ENCODE measurements around the gene RNF5.
"Not testable (repeated sequence)": the region's sequence is repeated elsewhere in the genome, so short reads cannot be mapped to it uniquely, and the experiment has no call there.

Gene RNF5

GRCh38 chr6:32190911-32191677 is 12.9 kb downstream of the RNF5 start:
- DNase-seq, result no peak

- no peak for DNase-seq
Observed at GRCh38 chr6:32191696-32192607, 13.7 kb downstream of the RNF5 start.

- DNase-seq, result no peak
Observed at GRCh38 chr6:32192608-32193039, 14.4 kb downstream of the RNF5 start, which contains the start of gene GPSM3. Gene GPSM3 (minus strand): TSS chr6:32192643. CDS start chr6:32192513, 130 bp downstream.

GRCh38 chr6:32193096-32193495 is 14.9 kb downstream of the RNF5 start:
- DNase-seq, result not testable (repeated sequence)

GRCh38 chr6:32194388-32194787 is 16.2 kb downstream of the RNF5 start:
- DNase-seq, result no peak

GRCh38 chr6:32194825-32195651 is 16.8 kb downstream of the RNF5 start:
- no peak for DNase-seq

GRCh38 chr6:32195652-32195901 is 17.4 kb downstream of the RNF5 start:
- DNase-seq, result peak; percentile 99

GRCh38 chr6:32195902-32196681 is 17.9 kb downstream of the RNF5 start:
- DNase-seq, result peak; percentile 62 to 96 (median 91)

GRCh38 chr6:32196682-32197616 is 18.7 kb downstream of the RNF5 start:
- DNase-seq, result peak in 2 of 3 experiments; percentile 77 to 78

GRCh38 chr6:32198345-32198696 is 20.1 kb downstream of the RNF5 start:
- DNase-seq, result no peak

GRCh38 chr6:32198866-32199265 is 20.7 kb downstream of the RNF5 start:
- DNase-seq, result no peak

- no peak for DNase-seq
Observed at GRCh38 chr6:32200711-32201475, 22.7 kb downstream of the RNF5 start.

GRCh38 chr6:32202186-32202585 is 24.0 kb downstream of the RNF5 start:
- no peak for DNase-seq

GRCh38 chr6:32203426-32204267 is 25.4 kb downstream of the RNF5 start:
- peak in 1 of 3 experiments; percentile 3 for DNase-seq

GRCh38 chr6:32204268-32204715 is 26.1 kb downstream of the RNF5 start:
- DNase-seq, result no peak

GRCh38 chr6:32208996-32209395 is 30.8 kb downstream of the RNF5 start:
- DNase-seq, result no peak

- DNase-seq, result no peak
Observed at GRCh38 chr6:32210191-32210601, 32.0 kb downstream of the RNF5 start.

- DNase-seq, result not testable (repeated sequence)
Observed at GRCh38 chr6:32211432-32211831, 33.2 kb downstream of the RNF5 start.

- DNase-seq, result no peak
Observed at GRCh38 chr6:32212076-32212760, 34.0 kb downstream of the RNF5 start.
